Stimulated activated CD8-positive, alpha-beta memory T cell treated with anti-CD3 and anti-CD28 coated beads, Interleukin-12 subunit alpha, Interleukin-12 subunit beta, amount 100 ng/mL, for 24 hours (primary cell): ENCODE results near the gene FRY.

Experiments
- DNase-seq: peaks from one replicate; pipeline ENCODE4 v3.0.0-alpha.2; 2020; ENCODE audit errors: extremely low read depth

The FRY gene

DNA sequence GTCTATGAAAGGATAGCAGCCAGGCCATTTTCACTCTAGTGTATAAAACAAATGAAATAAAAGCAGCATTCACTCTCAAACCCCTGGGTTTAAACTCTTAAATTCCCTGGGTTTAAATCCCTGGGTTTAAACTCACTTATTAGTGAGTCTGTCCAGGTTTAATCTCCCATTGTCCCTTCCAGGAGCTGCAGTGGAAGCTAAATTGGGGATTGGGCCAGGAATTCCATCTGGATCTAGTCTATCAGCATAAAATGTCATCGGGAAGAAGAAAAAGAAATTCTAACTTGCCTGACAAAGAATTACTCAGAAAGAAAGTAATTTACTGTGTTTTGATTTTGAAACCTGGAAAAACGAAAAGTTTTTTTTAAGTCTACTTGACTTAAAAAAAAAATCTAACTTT is 54.8 kb downstream of the FRY start:
- DNase-seq = no peak

DNA sequence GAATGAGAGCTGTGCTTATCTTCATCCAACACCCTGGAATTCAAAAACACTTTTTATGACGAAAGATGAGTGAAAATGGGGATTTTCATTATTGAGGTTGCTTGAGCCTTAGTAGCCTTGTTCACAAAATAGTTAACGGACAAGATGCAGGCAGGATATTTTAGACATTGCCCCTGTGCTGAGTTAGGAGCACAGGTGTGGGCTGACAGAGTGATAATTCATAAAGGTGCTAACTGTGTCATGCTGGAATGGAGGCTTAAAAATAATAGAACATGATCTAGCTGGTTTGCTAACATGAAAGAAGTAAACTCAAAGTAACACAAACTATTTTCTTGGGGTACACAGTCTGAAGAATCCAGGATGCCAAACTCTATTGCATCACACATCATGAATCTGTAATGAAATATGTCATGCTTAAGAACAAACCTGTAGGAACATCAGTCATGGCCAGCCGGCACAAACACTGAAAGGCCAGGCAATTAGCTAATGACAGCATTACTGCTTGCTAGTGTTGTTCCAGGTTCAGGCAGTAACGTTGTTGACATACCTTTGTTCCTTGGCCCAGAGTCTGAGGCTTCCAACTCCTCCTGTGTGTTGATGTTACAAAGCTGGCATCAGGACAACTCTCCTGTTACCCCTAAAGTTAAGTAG is 55.3 kb downstream of the FRY start:
- DNase-seq = no peak

DNA sequence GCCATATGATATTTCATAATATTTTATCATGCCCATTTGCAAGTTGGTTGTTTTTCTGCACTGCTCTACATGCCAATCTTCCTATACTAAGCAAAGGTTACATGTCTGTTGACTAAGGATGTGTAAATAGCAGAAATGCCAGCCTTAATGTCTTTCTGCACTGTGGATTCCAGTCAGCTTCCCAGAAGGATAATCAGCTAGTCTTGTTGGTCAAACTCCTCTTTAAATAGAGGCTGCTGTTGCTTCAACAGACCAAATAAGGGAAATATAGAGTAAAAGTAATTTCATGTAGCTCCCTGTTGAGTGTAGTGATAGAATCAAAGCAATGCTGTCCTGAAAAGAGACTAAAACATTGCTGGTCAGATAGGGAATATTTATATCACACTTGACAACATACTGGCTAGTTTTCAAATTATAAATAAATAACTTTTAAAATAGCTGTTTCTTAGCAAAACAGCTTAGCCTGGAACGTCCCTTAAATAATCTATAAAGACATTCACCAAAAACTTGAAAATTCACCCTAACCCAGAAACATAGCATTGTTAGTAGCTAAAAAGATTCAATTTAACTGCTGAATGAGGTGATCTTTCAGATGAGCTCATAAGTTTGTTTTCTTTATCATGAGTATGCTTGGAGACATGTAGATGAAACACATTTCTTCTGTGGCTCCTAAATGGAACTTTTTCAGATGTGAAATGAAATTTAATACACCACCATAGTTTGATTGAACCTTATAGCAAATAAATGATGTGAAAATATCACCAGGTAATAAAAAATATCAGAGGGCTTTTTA is 56.6 kb downstream of the FRY start:
- no peak for DNase-seq

DNA sequence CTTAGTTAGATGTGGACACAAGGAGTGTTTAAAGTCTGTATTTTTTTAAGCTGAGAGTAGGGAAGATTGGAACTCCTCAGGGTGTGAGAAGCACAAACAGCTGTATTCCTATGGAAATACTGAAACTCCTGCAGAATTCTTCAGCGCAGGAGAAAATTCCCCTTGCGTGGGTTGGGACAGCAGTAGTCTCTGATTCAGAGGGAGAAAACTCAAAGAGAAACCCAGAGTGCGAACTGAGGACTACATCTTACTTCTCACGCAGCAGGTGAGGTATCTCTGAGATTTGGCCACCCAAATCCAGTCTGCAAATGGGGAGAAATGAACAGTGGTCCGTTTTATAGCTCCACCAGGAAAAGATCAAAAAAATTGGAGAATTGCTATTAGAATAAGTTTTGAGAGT is 60.9 kb downstream of the FRY start:
- no peak for DNase-seq

DNA sequence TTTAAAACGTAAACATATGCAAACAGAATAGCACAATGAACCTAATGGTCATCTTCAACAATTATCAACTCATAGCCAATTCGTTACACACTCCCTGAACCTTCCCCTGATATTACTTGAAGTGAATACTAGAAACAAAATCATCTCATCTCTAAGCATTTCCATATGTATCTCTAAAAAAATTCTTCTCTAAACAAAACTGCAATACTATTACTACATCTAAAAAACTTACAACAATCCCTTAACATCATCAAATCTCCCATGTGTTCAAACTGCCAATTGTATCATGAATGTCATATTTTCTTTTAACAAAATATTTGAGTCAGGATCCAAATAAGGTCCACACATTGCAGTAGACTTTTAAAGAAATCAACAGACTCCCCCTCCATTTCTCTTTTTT is 61.4 kb downstream of the FRY start:
- DNase-seq = no peak

DNA sequence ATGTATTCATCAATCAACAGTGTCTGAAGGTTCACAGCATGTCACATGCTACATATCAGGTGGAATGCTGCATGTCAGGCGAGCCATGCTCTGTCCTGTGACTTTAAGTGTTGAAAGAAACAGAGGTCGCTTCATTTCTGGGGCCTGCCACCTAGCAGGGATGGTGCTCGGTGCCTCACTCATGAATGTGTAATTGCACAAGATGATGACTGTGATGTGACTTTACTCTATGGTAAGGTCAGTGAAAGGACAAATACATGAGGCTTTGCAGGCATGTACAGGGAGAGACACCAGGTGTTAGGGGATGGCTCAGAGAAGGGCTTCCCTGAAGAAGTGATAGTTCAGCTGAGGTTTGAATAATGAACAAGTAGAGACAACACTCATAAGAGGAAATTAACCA is 66.7 kb downstream of the FRY start:
- no peak for DNase-seq

DNA sequence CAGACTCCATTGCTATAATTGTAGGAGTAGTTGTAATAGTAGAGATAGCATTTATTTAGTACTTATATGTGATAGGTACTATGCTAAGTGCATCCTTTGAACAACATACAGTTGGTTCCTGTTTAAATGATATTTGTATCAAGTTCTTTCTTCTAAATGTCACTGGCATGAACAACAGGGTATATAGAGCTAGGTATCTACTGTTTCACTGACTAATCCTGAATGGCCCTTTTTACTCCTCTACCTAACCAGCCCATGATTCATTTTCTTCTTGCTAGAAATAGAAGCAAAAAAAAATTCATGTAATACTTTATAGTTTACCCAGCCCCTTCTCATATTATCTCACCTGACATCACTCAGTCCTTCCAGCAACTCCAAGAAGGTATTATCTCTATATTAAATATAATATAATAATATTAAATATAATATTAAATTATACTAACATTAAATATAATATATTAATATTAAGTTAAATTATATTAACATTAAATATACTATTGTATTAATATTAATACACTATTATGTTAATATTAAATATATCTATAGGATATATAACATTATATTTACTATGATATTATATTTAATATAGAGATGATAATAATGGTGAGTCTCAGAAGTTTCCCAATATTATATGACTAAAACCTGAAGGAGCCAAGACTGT is 74.2 kb downstream of the FRY start:
- no peak for DNase-seq

DNA sequence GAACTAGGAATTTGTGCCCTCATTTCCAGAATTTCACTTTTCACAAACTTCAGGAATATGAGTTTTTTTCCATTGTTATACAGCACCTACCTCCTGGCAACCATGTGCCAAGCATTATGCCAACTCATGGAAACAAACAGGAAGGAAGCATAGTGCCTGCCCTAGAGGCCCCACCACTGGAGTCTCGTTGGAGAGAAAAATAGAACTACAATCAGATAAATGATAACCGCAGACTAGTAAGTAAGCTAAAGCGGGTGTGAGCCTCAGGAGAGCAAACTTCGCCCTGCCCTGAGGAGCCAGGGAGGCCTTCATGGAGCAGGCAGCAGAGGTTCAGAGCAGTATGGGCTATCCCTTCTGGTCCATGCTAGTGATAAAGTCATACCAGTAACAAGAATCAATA is 75.9 kb downstream of the FRY start:
- no peak for DNase-seq

DNA sequence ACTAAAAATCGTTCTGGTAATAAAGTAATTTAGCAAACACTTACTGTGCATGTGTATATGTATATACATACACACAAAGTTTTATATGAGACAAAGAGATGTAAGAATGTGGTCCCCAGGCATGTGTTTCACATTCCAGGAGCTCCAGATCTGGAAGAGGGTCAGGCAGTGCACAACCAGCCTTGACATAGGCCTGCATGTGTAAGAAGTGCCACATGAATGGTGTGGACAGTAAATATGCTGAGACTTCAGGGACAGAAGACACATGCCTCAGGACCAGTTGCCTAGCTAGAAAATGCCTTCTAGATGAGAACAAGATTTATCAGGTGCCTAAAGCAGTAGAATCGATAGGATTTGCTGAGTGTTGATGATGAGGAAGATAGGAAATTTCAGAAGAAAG is 76.4 kb downstream of the FRY start:
- no peak for DNase-seq

DNA sequence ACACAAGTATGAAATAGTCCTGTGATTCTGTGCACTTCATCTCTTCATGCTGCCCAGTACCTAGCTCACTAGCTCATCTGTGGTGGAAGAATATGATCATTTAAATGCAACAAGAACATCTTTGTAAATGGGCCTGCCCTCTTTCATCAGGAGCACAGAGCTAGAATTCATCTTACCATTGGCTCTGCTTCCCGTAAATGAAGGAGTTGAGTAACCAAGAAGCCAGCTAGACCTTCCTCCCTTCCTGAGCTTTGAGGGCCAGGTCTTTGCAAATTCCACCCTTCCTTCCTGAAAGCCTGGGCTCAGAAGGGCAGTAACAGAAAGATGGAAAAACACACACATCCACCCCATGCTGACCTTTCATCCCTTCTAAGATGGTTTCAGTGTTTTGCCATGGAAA is 82.0 kb downstream of the FRY start:
- DNase-seq = no peak

DNA sequence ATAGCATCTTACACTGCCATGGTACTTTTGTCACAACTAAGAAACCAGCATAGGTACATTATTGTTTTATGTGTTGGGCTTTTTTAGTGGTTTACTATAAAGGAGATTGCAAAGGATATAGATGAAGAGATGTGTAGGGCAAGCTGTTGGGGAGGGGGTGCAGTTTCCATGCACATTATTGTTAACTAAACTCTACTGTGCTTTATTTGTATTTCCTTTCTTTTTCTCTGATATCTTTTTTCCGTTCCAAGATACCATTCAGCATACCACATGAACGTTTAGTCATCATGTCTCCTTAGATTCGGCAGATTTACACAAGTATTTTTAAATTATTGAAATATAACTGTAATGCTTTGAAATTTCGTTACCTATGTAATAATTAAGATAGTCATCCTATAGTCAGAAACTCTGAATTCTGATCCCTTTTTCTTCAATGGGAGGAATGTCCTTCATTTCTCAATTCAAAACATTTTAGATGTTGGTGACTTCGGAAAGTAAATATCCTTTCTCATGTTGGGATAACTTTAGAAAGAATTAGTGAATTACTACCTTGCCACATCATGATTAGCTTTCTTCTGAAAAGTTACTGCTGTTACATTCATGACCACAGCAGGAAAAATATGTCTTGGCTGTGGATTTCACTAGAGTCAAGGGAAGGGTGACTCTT is 82.8 kb downstream of the FRY start:
- DNase-seq = no peak

DNA sequence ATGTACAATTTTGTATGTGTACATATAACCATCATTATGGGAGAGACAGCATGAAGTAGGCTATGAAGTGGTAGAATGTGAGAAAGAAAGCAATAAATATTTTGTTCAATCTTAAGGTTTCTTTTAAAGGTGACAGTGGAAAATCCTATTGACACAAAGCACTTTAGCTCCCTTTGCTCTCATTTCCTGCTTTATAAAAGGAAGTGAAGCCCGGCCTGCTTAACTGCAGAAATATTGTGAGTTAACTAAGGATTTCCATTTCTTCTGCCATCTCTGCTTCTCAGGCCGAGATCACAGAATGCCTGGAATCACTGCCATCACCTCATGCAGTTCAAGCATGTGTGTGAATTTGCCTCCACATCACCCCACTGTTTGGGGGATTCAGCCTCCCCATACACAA is 83.5 kb downstream of the FRY start:
- DNase-seq = no peak

DNA sequence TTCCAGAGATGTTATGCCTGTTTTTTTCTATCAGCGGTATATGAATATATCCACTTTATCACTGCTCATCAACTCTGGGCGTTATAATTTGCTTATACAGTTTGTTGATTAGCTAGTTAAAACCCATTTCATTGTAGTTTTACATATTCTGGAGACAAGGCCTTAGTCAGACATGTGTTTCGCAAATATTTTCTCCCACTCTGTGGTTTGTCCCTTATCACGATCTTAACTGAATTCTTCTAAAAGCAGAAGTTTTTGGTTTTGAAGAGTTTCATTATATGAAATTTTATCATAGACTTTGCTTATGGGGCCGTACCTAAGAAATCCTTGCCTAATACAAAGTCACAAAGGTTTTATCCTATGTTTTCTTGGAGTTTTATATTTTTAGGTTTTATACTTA is 84.6 kb downstream of the FRY start:
- DNase-seq = no peak

DNA sequence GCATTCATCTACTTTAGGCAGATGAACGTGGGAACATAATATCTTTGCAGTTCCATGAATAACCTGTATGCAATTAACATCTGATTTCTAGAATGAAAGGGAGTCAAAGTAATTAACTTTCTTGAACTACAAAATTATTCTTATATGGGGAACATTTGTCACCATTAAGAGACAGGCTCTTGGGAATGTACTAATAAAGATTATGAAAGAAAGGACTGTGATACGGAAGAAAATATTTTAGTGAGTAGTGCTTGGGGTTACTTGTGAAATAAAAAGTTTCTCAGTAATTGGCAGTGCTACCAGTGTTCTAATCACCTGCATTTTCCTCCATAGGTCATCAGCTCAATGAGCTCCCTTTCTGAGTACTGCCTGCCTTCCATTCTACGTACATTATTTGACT is 85.4 kb downstream of the FRY start:
- DNase-seq = no peak

DNA sequence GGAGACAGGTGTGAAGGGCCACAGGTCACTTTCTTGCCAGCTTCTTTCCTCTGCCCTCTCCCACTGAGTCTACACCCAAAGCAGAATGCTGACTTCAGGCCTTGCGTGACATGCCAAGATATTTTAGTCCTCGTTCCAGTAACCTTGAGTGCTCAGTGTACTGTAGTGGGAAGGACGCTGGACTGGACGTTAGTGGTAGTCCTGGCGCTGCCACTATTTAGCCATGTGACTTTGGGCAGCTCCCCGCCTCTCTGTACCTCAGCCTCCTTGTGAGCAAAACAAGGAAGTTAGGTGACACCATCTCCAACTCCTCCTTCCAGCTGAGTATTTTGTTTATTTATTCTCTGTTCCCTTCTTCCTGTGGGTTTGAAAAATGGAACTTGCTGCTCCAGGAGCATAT is 86.1 kb downstream of the FRY start:
- DNase-seq = no peak

DNA sequence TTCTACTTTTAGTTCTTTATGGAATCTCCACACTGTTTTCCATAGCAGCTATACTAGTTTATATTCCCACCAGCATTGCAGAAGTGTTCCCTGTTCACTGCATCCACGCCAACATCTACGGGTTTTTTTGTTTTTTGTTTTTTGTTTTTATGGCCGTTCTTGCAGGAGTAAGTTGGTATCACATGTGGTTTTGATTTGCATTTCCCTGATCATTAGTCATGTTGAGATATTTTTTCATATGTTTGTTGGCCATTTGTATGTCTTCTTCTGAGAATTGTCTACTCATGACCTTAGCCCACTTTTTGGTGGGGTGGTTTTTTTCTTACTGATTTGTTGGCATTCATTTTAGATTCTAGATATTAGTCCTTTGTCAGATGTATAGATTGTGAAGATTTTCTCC is 89.7 kb downstream of the FRY start:
- DNase-seq = no peak

DNA sequence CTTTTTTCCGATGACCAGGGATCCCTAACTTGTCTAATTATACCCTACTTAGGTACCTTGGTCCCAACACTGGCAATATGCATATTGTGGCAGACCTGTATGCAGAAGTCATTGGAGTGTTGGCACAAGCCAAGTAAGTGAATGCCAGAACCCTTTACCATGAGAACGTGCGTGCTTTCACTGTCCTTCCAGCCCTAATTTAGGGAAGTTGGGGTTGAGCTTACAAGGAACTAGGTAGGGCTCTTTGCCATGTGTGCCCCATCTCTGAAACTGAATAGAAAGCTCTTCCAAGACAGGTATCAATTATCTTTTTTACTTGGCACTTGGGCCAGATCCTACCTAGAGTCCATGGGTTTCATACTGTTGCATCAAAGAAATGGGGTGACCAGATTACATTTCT is 93.2 kb downstream of the FRY start:
- DNase-seq = no peak

DNA sequence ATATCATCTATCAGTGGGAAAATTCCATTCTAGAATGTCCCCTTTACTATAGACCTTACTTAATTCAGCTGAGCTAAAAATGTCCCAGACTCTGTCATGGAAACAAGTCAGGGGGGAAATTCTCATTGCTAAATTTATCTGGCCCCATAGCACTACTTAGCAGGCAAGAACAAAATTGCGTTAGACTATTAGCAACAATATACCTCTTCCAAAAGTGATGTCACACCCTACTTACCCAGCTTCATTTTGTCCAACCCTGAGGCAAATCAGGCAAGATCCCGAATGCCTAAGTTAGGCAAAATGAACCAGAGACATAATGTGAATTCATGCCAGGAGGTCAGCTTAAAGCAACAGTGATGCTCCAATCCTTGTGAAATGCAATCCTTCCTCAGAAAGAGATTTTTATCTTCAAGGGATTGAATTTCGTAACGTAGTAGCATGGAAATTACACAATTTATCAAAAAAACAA is 93.7 kb downstream of the FRY start:
- DNase-seq = no peak

DNA sequence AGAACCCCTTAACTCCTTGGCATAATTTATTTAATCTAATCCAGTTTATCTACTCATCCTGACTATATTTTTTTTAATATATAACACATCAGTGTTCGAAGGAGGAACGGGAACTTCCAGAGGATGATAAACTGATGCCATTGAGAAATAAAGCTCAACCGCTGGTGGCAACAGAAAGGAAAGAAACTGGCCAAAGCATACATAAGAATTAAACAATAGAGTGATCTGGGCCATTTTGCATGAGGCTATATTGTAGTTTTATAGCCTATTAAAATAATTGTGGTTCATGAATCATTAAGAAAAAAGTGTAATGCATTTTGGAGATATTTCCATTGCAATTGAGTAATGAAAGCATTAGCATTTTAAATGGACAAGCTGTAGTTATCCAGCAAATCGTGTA is 94.2 kb downstream of the FRY start:
- no peak for DNase-seq

DNA sequence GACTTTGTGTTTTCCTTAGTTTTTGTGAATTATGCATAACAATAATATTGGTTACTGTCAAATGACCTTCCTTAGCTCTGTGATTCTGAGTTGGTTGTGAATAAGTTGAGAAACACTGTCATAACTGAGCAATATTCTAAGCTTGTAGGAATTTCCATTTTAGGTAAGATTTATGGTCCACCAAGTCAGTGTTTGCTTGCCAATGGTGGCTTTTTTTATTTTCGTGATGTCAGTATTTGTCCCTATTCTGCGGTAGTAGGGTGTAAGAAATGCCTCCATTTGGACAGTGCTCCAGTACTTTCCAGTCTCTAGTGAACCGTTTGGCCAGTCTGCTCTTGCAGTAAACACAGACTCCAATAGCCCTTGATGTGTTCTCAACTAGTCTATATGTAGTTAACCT is 94.7 kb downstream of the FRY start:
- no peak for DNase-seq

DNA sequence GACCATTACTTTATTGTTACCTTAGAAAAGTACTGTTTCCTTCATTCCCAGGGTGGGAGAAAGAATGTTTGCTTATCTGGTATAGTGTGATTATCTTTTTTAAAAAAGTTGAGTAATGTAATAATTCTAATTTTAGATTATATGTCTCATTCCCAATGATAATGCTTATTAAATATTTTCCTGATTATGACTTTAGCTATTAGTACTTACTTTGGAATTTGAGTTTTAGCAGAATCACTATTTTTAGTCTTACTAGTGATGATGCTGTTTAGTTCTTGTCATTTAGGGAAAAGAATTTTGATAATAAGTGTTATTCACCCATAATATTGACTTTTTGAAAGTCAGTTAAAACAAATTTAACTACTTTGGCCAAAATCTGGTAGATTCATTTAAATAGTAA is 95.2 kb downstream of the FRY start:
- DNase-seq = no peak

DNA sequence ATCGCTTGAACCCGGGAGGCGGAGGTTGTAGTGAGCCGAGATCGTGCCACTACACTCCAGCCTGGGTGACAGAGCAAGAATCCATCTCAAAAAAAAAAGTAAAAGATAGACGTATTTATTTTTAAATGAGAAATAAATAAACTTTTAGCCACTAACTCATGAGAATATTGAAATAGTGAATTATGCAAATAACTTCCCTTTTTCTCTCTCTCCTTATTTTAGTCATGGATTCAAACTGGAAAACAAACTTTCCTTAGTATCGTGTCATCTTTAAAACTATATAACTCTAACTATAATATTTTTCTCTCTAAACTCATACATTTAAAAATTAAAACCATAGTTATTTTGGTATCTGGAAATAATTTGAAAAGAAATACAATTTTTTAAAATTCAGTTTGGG is 96.1 kb downstream of the FRY start:
- no peak for DNase-seq
